HL-60/S4 treated with phorbol 12-myristate 13-acetate at 8.2 ng/mL for 4 days and 3 days (cell line): ENCODE data around the gene OR2D2.
"Not testable (repeated sequence)": the region's sequence is repeated elsewhere in the genome, so short reads cannot be mapped to it uniquely, and the experiment has no call there.

Experiments
- in situ Hi-C: fragments of 300-500 bp; cut with MboI; formaldehyde crosslinking; loops from 2 replicates; pipeline ENCODE4 v1.15.0; 2022; ENCODE audit warnings: low sequenced_read_pairs

The OR2D2 gene

GRCh38 chr11:6882751-6883150 is 9.5 kb downstream of the OR2D2 start:
- in situ Hi-C loops, result no loop called here

- in situ Hi-C loops, result no loop called here
Observed at GRCh38 chr11:6876914-6877313, 15.4 kb downstream of the OR2D2 start.

- in situ Hi-C loops, result no loop called here
Observed at GRCh38 chr11:6876325-6876724, 16.0 kb downstream of the OR2D2 start, which contains the start of gene OR10A4. OR10A4 (plus strand) TSS chr11:6876625; CDS start chr11:6876648, 23 bp downstream.

- in situ Hi-C loops, result no loop called here
Observed at GRCh38 chr11:6875761-6876160, 16.5 kb downstream of the OR2D2 start.

- in situ Hi-C loops, result no loop called here
Observed at GRCh38 chr11:6871278-6871677, 21.0 kb downstream of the OR2D2 start.

GRCh38 chr11:6864438-6864837 is 27.9 kb downstream of the OR2D2 start:
- in situ Hi-C loops, result no loop called here

- in situ Hi-C loops, result no loop called here
Observed at GRCh38 chr11:6862961-6863360, 29.3 kb downstream of the OR2D2 start, which contains the start of gene OR10A2. OR10A2 (plus strand) TSS chr11:6863057; CDS start chr11:6869755, 6,698 bp downstream.

GRCh38 chr11:6856871-6857270 is 35.4 kb downstream of the OR2D2 start:
- in situ Hi-C loops, result no loop called here

GRCh38 chr11:6855971-6856541 is 36.2 kb downstream of the OR2D2 start:
- in situ Hi-C loops, result no loop called here

GRCh38 chr11:6854801-6855200 is 37.5 kb downstream of the OR2D2 start:
- in situ Hi-C loops, result not testable (repeated sequence)

- in situ Hi-C loops, result no loop called here
Observed at GRCh38 chr11:6850526-6850925, 41.8 kb downstream of the OR2D2 start.

GRCh38 chr11:6845383-6845782 is 46.9 kb downstream of the OR2D2 start, which contains the start of gene OR10A5:
OR10A5 (plus strand) TSS chr11:6845683; CDS start chr11:6845683, 0 bp downstream.
- in situ Hi-C loops, result no loop called here

- in situ Hi-C loops, result no loop called here
Observed at GRCh38 chr11:6844356-6844755, 47.9 kb downstream of the OR2D2 start.

GRCh38 chr11:6843670-6844069 is 48.6 kb downstream of the OR2D2 start:
- in situ Hi-C loops, result no loop called here

- in situ Hi-C loops, result no loop called here
Observed at GRCh38 chr11:6841694-6842093, 50.6 kb downstream of the OR2D2 start.
